Spleen (tissue), 11 donors: ENCODE results near the gene LRBA. TPM values are rescaled to one million over a fixed set of nuclear protein-coding genes. Genes with fewer than 3 reads are reported as not detected.

Experiments used
- DNase-seq: peaks from one replicate; pipeline ENCODE4 v3.0.0-alpha.2; 2020
- H3K27ac ChIP-seq, 8 donors: fragments of 200-600 bp; sonication (generic) in 7 of 8; 1 replicate in 4 of 8; 2 replicates in 4 of 8; pipeline versions ENCODE4 v1.5.0 to v1.8.0; 2016 to 2021; ENCODE audit warnings: inconsistent platforms in 4 of 8, mild to moderate bottlenecking in 4 of 8, moderate library complexity in 1 of 8
- H3K27me3 ChIP-seq, 7 donors: fragments of 200-600 bp; sonication (generic) in 6 of 7; replicated peaks in 1 of 7; 1 replicate in 4 of 7; 2 replicates in 3 of 7; pipeline versions ENCODE4 v1.5.0 to v1.8.0; 2016 to 2021; ENCODE audit warnings: inconsistent platforms in 3 of 7, mild to moderate bottlenecking in 1 of 7
- H3K36me3 ChIP-seq, 6 donors: fragments of 200-600 bp; sonication (generic) in 5 of 6; 1 replicate in 4 of 6; 2 replicates in 2 of 6; pipeline versions ENCODE4 v1.5.0 to v1.8.0; 2016 to 2021; ENCODE audit warnings: inconsistent platforms in 2 of 6
- H3K4me1 ChIP-seq, 6 donors: fragments of 200-600 bp; sonication (generic) in 5 of 6; 1 replicate in 3 of 6; 2 replicates in 3 of 6; pipeline versions ENCODE4 v1.5.0 to v1.8.0; 2016 to 2021; ENCODE audit warnings: inconsistent platforms in 3 of 6
- H3K4me3 ChIP-seq, 8 donors: fragments of 200-600 bp; sonication (generic) in 7 of 8; 1 replicate in 4 of 8; 2 replicates in 4 of 8; pipeline versions ENCODE4 v1.5.0 to v1.8.0; 2016 to 2021; ENCODE audit warnings: inconsistent platforms in 4 of 8, mild to moderate bottlenecking in 4 of 8, moderate library complexity in 2 of 8
- H3K9me3 ChIP-seq, 8 donors: fragments of 200-600 bp; sonication (generic) in 7 of 8; 1 replicate in 4 of 8; 2 replicates in 4 of 8; pipeline versions ENCODE4 v1.5.0 to v1.8.0; 2016 to 2021; ENCODE audit warnings: inconsistent platforms in 4 of 8
- CTCF ChIP-seq, 11 experiments: fragments of 200-600 bp in 7 of 11; fragments of 450-650 bp in 4 of 11; sonication (generic) in 4 of 11; IDR thresholded peaks in 8 of 11; conservative IDR thresholded peaks in 3 of 11; 1 replicate in 7 of 11; 2 replicates in 4 of 11; pipeline versions ENCODE4 v1.4.0 to v1.8.0; 2016 to 2021; ENCODE audit warnings: antibody characterized with exemption in 11 of 11, inconsistent platforms in 4 of 11, mild to moderate bottlenecking in 1 of 11
- POLR2A ChIP-seq, 3 donors: fragments of 450-650 bp; IDR thresholded peaks; one replicate each; pipeline ENCODE4 v1.5.1; 2017; ENCODE audit warnings: antibody characterized with exemption in 3 of 3, mild to moderate bottlenecking in 1 of 3
- POLR2AphosphoS5 ChIP-seq, 3 donors: sonication (generic); formaldehyde crosslinking; IDR thresholded peaks; one replicate each; pipeline ENCODE4 v1.5.1; 2017; ENCODE audit warnings: antibody characterized with exemption in 3 of 3
- WGBS, 5 donors: extraction: QIAGEN DNeasy Blood & Tissue Kit in 3 of 5; methylation state at CpG; one replicate each; pipeline versions ENCODE4 v1.1.5 to v1.1.7; 2013 to 2018; 5-methylcytosine and 5-hydroxymethylcytosine counted together
- intact Hi-C: fragments of 100-400 bp; cut with DNase I; formaldehyde crosslinking; loops from one replicate; pipeline ENCODE4 v1.15.0; 2023; ENCODE audit warnings: low total_unique reads
- polyA plus RNA-seq, 3 donors: library from polyadenylated mRNA; stranded (reverse); fragments of 200-250 nt; gene quantifications; one replicate each; pipeline ENCODE4 v1.2.1, GENCODE V29; 2013
- total RNA-seq, 7 donors: library from RNA; depleted of rRNA in 3 of 7; stranded (reverse); fragments of >200 nt in 3 of 7; fragmentation: NEBNext Ultra II Directional in 4 of 7; extraction: Animal tissue kit (Norgen Biotek cat#: 25700) in 4 of 7; gene quantifications; one replicate each; pipeline versions ENCODE4 v1.1.0 to v1.2.1, GENCODE V29; 2016 to 2021
- donor health status: healthy with polysubstance abuse.
- donor health status: DM: no; HTN: no; CAD: no; lungs with moderate emphysema.
- donor health status: DM: no; HTN: no; CAD: no.
- donor health status: Bipolar disorder and iron deficiency.
- donor health status: healthy.
- donor health status: DM: no; HTN: no; CAD: no.
- donor health status: DM: yes; HTN: yes; CAD: no.

The LRBA gene
- total and polyA plus RNA-seq, 10 donors = 8.2 to 84.9 (median 50.5) TPM

DNA sequence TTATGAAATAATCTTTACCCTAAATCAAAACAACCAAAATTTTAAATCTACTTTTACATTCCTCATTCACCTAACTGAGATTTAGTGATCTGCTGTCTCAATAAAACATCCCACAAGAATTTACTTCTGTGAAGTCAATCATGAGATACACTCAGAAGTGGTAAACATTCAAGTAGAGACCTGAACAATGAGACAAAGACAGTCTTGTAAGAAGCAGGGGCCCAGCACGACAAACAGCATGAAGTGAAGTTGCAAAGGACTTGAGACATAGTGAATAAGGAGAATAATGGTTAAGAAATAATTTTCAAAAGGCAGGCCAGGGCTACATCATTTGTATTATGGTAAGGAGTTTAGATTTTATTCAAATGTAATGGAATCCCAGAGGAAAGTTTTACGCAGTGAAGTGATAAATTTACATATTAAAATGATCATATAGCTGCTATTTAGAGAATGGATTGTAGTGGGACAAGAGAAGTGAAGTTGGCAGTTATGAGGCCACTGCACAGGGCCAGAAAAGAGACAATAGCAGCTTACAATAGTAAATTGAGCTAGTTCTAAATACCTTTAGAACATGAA is 331.2 kb downstream of the LRBA start:
- Histone ChIP-seq H3K36me3 (peaks cover 0 to 26% (median 5%) of the 10 kb centered on the region in 6 donors), H3K9me3 (no peaks in the 10 kb centered on the region), H3K27ac (no peak overlapping the region), H3K4me3 (no peak overlapping the region), H3K27me3 (no peaks in the 10 kb centered on the region), H3K4me1 (no peaks in the 10 kb centered on the region)
- no peak for DNase-seq
- WGBS, 5 donors = 84 to 91% (median 87%) methylated on average over 2 of the region's 2 CpGs
- TF ChIP-seq CTCF (IDR thresholded peaks at IDR 0.05 in 8 of 11, conservative IDR thresholded peaks at IDR 0.05 in 3 of 11) (no peak), POLR2A (IDR thresholded peaks at IDR 0.05) (no peak), POLR2AphosphoS5 (IDR thresholded peaks at IDR 0.05) (no peak)
- intact Hi-C loops = no loop called here

DNA sequence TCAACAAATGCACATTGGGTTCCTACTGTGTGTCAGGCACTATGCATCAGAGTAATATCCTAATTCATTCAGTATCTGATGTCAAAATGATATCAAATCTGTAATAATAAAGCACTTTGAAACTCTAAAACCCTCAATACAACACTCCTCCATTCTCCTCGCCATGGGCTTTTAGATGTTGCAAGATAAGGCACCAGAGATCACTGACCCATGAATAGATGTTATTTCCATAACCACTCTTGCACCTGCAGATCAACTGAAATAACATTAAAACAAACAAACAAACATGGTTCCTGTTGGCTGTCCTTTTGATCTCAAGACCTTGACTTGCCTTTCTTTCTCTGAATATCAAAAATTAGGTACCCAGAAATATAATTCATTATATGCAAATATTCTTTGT is 333.0 kb downstream of the LRBA start:
- no peaks in the 10 kb centered on the region for H3K9me3 ChIP-seq
- TF ChIP-seq POLR2AphosphoS5 (IDR thresholded peaks at IDR 0.05) (no peak), POLR2A (IDR thresholded peaks at IDR 0.05) (no peak), CTCF (IDR thresholded peaks at IDR 0.05 in 8 of 11, conservative IDR thresholded peaks at IDR 0.05 in 3 of 11) (no peak)
- intact Hi-C loops = no loop called here
- no peaks in the 10 kb centered on the region for H3K27me3 ChIP-seq
- DNase-seq = no peak
- 44 to 75% (median 65%) methylated on average over 1 of the region's 1 CpG for WGBS, 5 donors
- H3K27ac ChIP-seq = no peak overlapping the region
- no peak overlapping the region for H3K4me3 ChIP-seq
- peaks cover 0 to 26% (median 5%) of the 10 kb centered on the region in 6 donors for H3K36me3 ChIP-seq
- H3K4me1 ChIP-seq = no peaks in the 10 kb centered on the region

GRCh38 chr4:150681063-150681462 is 334.0 kb downstream of the LRBA start:
- Histone ChIP-seq H3K27me3 (no peaks in the 10 kb centered on the region), H3K9me3 (no peaks in the 10 kb centered on the region), H3K4me1 (no peaks in the 10 kb centered on the region), H3K36me3 (peaks cover 0 to 26% (median 5%) of the 10 kb centered on the region in 6 donors), H3K4me3 (no peak overlapping the region), H3K27ac (no peak overlapping the region)
- DNase-seq = no peak
- TF ChIP-seq POLR2AphosphoS5 (IDR thresholded peaks at IDR 0.05) (no peak), POLR2A (IDR thresholded peaks at IDR 0.05) (no peak), CTCF (IDR thresholded peaks at IDR 0.05 in 8 of 11, conservative IDR thresholded peaks at IDR 0.05 in 3 of 11) (no peak)
- intact Hi-C loops = no loop called here

DNA sequence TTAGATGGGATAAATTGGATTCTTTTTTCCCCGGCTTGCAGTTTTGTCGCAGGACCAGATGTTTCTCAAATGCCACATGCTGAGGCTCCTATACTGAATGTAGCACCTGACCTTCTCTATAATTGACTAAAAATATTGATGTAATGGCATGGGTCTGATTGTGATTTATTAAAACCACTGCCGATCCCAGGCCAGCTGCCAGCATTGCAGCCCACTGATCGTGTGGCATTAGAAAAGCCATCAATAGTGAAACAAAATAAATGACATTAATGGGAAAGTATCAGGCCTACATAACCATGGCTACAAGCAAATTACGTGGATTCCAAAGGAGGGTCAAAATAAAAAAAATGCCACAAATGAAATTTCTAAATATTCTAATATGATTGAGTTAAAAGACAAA is 334.4 kb downstream of the LRBA start:
- H3K4me3 ChIP-seq = no peak overlapping the region
- 74 to 88% (median 76%) methylated on average over 5 of the region's 5 CpGs for WGBS, 5 donors
- TF ChIP-seq CTCF (IDR thresholded peaks at IDR 0.05 in 8 of 11, conservative IDR thresholded peaks at IDR 0.05 in 3 of 11) (no peak), POLR2AphosphoS5 (IDR thresholded peaks at IDR 0.05) (no peak), POLR2A (IDR thresholded peaks at IDR 0.05) (no peak)
- H3K36me3 ChIP-seq = peaks cover 0 to 26% (median 5%) of the 10 kb centered on the region in 6 donors
- H3K9me3 ChIP-seq = no peaks in the 10 kb centered on the region
- no peaks in the 10 kb centered on the region for H3K4me1 ChIP-seq
- no peak overlapping the region for H3K27ac ChIP-seq
- DNase-seq = no peak
- H3K27me3 ChIP-seq = no peaks in the 10 kb centered on the region
- intact Hi-C loops = no loop called here
